ENCODE results near the gene MSLN. TPM values are rescaled to one million over a fixed set of nuclear protein-coding genes. Genes with fewer than 3 reads are reported as not detected.
A peak's percentile ranks its signal among the peaks of the same experiment; 100 is the strongest.

The MSLN gene
- total RNA-seq, 2 donors from 2014 or later = not detected

- Mint-ChIP-seq H3K4me1 (no peaks in the 10 kb centered on the region), H3K4me3 (no peak overlapping the region), H3K27ac (no peak overlapping the region), H3K9me3 (no peaks in the 10 kb centered on the region), H3K36me3 (ENCODE audit: low read depth) (no peaks in the 10 kb centered on the region), H3K27me3 (no peaks in the 10 kb centered on the region)
- ATAC-seq (replicated peaks) = no peak
Measured at GRCh38 chr16:800834-801511, 40.4 kb downstream of the MSLN start.

- H3K27ac Mint-ChIP-seq = no peak overlapping the region
- no peaks in the 10 kb centered on the region for H3K4me1 Mint-ChIP-seq
- H3K36me3 Mint-ChIP-seq (ENCODE audit: low read depth) = no peaks in the 10 kb centered on the region
- no peaks in the 10 kb centered on the region for H3K9me3 Mint-ChIP-seq
- H3K27me3 Mint-ChIP-seq = no peaks in the 10 kb centered on the region
- no peak overlapping the region for H3K4me3 Mint-ChIP-seq
- ATAC-seq (replicated peaks) = no peak
Measured at GRCh38 chr16:801584-802363, 41.2 kb downstream of the MSLN start.

GRCh38 chr16:802461-802860, 41.9 kb downstream of the MSLN start:
- ATAC-seq (replicated peaks) = no peak
- H3K36me3 Mint-ChIP-seq (ENCODE audit: low read depth) = no peaks in the 10 kb centered on the region
- no peak overlapping the region for H3K4me3 Mint-ChIP-seq
- H3K4me1 Mint-ChIP-seq = no peaks in the 10 kb centered on the region
- no peaks in the 10 kb centered on the region for H3K9me3 Mint-ChIP-seq
- H3K27ac Mint-ChIP-seq = no peak overlapping the region
- no peaks in the 10 kb centered on the region for H3K27me3 Mint-ChIP-seq

- H3K4me3 Mint-ChIP-seq = no peak overlapping the region
- H3K9me3 Mint-ChIP-seq = no peaks in the 10 kb centered on the region
- H3K27ac Mint-ChIP-seq = no peak overlapping the region
- no peaks in the 10 kb centered on the region for H3K27me3 Mint-ChIP-seq
- ATAC-seq (replicated peaks) = no peak
- peaks cover 4% of the 10 kb centered on the region for H3K4me1 Mint-ChIP-seq
- no peaks in the 10 kb centered on the region for H3K36me3 Mint-ChIP-seq (ENCODE audit: low read depth)
Measured at GRCh38 chr16:802914-803753, 42.6 kb downstream of the MSLN start.

- H3K4me1 Mint-ChIP-seq = peaks cover 4% of the 10 kb centered on the region
- no peak for ATAC-seq (replicated peaks)
- no peaks in the 10 kb centered on the region for H3K9me3 Mint-ChIP-seq
- H3K4me3 Mint-ChIP-seq = no peak overlapping the region
- no peaks in the 10 kb centered on the region for H3K27me3 Mint-ChIP-seq
- H3K36me3 Mint-ChIP-seq (ENCODE audit: low read depth) = no peaks in the 10 kb centered on the region
- no peak overlapping the region for H3K27ac Mint-ChIP-seq
Measured at GRCh38 chr16:803754-804080, 43.2 kb downstream of the MSLN start.

GRCh38 chr16:804193-805048, 43.9 kb downstream of the MSLN start:
- peaks cover 4% of the 10 kb centered on the region for H3K4me1 Mint-ChIP-seq
- no peaks in the 10 kb centered on the region for H3K27me3 Mint-ChIP-seq
- H3K36me3 Mint-ChIP-seq (ENCODE audit: low read depth) = no peaks in the 10 kb centered on the region
- no peak overlapping the region for H3K27ac Mint-ChIP-seq
- no peaks in the 10 kb centered on the region for H3K9me3 Mint-ChIP-seq
- H3K4me3 Mint-ChIP-seq = no peak overlapping the region
- ATAC-seq (replicated peaks) = no peak

GRCh38 chr16:805474-805873, 44.9 kb downstream of the MSLN start:
- Mint-ChIP-seq H3K9me3 (no peaks in the 10 kb centered on the region), H3K36me3 (ENCODE audit: low read depth) (no peaks in the 10 kb centered on the region), H3K4me3 (no peak overlapping the region), H3K4me1 (peaks cover 4% of the 10 kb centered on the region), H3K27me3 (no peaks in the 10 kb centered on the region), H3K27ac (no peak overlapping the region)
- ATAC-seq (replicated peaks) = no peak

DNA sequence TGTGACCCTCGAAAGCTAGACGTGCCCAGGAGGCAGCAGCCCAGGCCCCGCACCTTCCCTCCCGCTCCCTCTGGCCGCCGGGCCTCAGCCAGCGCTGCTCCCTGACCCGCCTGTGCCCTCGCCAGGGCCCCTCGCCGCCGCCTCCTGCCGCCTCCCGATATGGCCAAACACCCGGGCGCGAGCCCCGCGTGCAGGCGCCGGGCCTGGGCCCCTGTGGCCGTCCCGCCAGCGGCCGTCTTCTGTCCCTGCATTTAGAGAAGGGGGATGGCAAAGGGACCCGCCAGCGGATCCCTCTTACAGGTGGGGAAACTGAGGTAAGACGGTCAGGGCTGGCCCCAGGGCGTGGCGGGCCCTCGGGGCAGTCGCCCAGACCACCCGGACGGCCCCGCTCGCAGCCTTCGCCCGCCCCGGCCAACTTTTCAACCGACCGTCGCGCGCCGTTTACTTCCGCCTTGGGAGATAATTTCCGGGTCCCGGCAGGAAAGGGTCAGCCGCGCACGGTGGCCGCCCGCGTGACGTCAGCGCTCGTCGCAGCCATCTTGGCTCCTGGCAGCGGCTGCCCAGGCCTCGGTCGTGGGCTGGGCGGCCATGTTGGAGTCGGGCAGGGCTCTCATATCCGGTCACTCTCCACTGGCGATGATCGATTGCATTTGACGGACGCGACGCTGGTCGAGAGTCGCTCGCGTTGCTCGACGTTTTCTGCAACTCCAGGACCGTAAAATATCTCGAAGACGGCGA, 47.0 kb downstream of the MSLN start:
- ATAC-seq (replicated peaks) = peak; percentile 99
- Mint-ChIP-seq H3K27ac (peak overlapping the region; percentile 99), H3K9me3 (no peaks in the 10 kb centered on the region), H3K36me3 (ENCODE audit: low read depth) (no peaks in the 10 kb centered on the region), H3K27me3 (peaks cover 4% of the 10 kb centered on the region), H3K4me3 (peak overlapping the region; percentile 99), H3K4me1 (peaks cover 4% of the 10 kb centered on the region)

DNA sequence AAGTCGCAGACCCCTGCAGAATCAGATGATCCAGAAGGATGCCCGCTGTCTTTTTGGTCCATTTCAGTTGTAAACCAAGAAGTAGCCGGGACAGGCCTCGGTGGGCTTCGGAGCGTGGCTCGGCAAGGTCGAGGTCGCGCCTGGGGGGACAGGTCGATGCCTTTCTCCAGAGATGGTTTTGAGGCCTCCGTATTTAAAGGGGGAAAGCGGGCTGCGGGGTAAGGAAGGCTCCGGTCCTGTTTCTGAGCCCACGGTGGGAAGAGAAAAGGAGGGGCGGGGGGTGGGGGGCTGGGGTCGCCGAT, 47.5 kb downstream of the MSLN start:
- Mint-ChIP-seq H3K9me3 (no peaks in the 10 kb centered on the region), H3K4me3 (peak overlapping the region; percentile 99), H3K4me1 (peaks cover 4% of the 10 kb centered on the region), H3K36me3 (ENCODE audit: low read depth) (no peaks in the 10 kb centered on the region), H3K27me3 (peaks cover 6% of the 10 kb centered on the region), H3K27ac (peak overlapping the region; percentile 99)
- ATAC-seq (replicated peaks) = no peak

DNA sequence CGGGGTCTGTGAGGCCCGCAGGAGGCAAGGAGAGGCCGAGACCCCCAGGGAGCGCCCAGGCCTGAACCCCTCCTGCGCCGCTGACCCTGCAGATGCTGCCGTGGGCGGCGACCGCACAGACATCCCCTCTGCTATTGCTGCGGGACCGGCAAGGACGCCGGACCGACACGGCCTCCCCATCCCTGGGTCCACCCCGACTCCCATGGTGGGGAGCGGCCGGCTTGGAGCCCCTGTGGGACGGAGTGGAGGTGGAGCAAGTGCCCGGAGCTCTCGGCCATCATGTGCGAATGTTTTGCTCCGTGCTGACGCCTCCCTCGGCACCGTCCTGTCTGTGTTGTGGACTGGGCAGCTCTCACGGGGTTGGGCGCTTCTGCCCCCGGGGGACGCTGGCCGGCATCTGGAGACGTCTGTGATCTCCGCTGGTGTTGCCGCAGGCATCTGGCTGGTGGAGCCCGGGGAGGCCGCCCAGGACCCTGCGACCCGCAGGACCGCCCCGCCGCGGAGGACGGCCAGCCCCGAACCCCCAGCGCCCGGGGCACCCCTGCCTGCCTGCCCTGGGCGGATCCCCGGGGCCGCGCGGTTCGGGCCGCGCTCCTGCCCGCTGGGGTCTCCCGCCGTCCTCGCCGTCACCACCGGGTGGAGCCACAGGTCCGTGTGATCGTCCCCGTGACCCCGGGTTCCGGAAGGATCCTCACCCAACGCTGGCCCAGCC, 52.8 kb downstream of the MSLN start:
- Mint-ChIP-seq H3K27me3 (peaks cover 10% of the 10 kb centered on the region), H3K4me1 (no peaks in the 10 kb centered on the region), H3K4me3 (no peak overlapping the region), H3K36me3 (ENCODE audit: low read depth) (no peaks in the 10 kb centered on the region), H3K9me3 (no peaks in the 10 kb centered on the region), H3K27ac (no peak overlapping the region)
- ATAC-seq (replicated peaks) = peak; percentile 72

- H3K4me3 Mint-ChIP-seq = no peak overlapping the region
- no peaks in the 10 kb centered on the region for H3K9me3 Mint-ChIP-seq
- peaks cover 10% of the 10 kb centered on the region for H3K27me3 Mint-ChIP-seq
- H3K36me3 Mint-ChIP-seq (ENCODE audit: low read depth) = no peaks in the 10 kb centered on the region
- H3K4me1 Mint-ChIP-seq = no peaks in the 10 kb centered on the region
- H3K27ac Mint-ChIP-seq = no peak overlapping the region
- ATAC-seq (replicated peaks) = no peak
Measured at GRCh38 chr16:813916-814412, 53.4 kb downstream of the MSLN start.

GRCh38 chr16:814974-815373, 54.4 kb downstream of the MSLN start:
- no peak overlapping the region for H3K27ac Mint-ChIP-seq
- no peaks in the 10 kb centered on the region for H3K4me1 Mint-ChIP-seq
- no peak for ATAC-seq (replicated peaks)
- no peak overlapping the region for H3K4me3 Mint-ChIP-seq
- H3K36me3 Mint-ChIP-seq (ENCODE audit: low read depth) = no peaks in the 10 kb centered on the region
- peaks cover 10% of the 10 kb centered on the region for H3K27me3 Mint-ChIP-seq
- H3K9me3 Mint-ChIP-seq = no peaks in the 10 kb centered on the region

DNA sequence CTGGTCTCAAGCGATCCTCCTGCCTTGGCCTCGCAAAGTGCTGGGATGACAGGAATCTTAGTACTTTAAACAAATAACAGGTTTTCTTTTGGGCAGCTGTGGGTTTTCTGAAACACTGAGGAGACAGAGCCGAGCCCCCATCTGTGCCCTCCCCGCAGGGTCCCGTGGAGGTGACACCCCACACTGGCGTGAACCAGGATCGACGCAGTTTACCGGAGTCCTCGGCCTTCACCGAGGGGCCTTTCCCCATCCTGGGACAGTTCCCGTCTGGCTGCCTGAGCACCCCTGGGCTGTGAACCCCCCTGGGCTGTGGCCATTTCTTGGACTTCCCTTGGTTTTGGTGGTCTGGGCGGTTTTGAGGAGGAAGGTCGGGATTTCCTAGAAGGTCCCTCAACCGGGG, 55.3 kb downstream of the MSLN start:
- no peak overlapping the region for H3K4me3 Mint-ChIP-seq
- H3K27me3 Mint-ChIP-seq = peaks cover 10% of the 10 kb centered on the region
- ATAC-seq (replicated peaks) = no peak
- no peaks in the 10 kb centered on the region for H3K9me3 Mint-ChIP-seq
- no peak overlapping the region for H3K27ac Mint-ChIP-seq
- H3K4me1 Mint-ChIP-seq = no peaks in the 10 kb centered on the region
- no peaks in the 10 kb centered on the region for H3K36me3 Mint-ChIP-seq (ENCODE audit: low read depth)
